MCF 10A (cell line): ENCODE results near the gene TM9SF4. TPM values are rescaled to one million over a fixed set of nuclear protein-coding genes. Genes with fewer than 3 reads are reported as not detected.

Source experiments
- BruUV-seq: library from RNA; stranded (reverse); fragments of 400-500 nt; replicated peaks from 2 replicates; lab custom pipeline; 2021; lab: Mats Ljungman, UMichigan
- CTCF ChIA-PET: fragments of 300-600 bp; sonication (Branson Sonifier 250); formaldehyde crosslinking; extraction: SDS; loops from one replicate; lab custom pipeline; 2021; ENCODE audit warnings: antibody characterized with exemption, inconsistent platforms; lab: Yijun Ruan, JAX
- POLR2A ChIA-PET: fragments of 300-600, 350-650 bp; sonication (Branson Sonifier 250); formaldehyde crosslinking; extraction: SDS; loops from one replicate; lab custom pipeline; 2020; ENCODE audit warnings: antibody characterized with exemption, inconsistent platforms; lab: Yijun Ruan, JAX
- DNase-seq: peaks from one replicate; pipeline ENCODE4 v3.0.0-alpha.2; 2018; ENCODE audit not compliant: unreplicated experiment
- H3K27ac Mint-ChIP-seq: one replicate; pipeline ENCODE4 v1.8.0; 2022; ENCODE audit warnings: mild to moderate bottlenecking, low read depth, mixed read lengths; ENCODE audit not compliant: unreplicated experiment
- H3K27me3 Mint-ChIP-seq: one replicate; pipeline ENCODE4 v1.8.0; 2022; ENCODE audit warnings: mixed read lengths; ENCODE audit not compliant: insufficient read depth, unreplicated experiment
- H3K36me3 Mint-ChIP-seq: one replicate; pipeline ENCODE4 v1.8.0; 2022; ENCODE audit warnings: mild to moderate bottlenecking, moderate library complexity, mixed read lengths; ENCODE audit not compliant: insufficient read depth, unreplicated experiment
- H3K4me1 Mint-ChIP-seq: one replicate; pipeline ENCODE4 v1.8.0; 2022; ENCODE audit warnings: mixed read lengths; ENCODE audit not compliant: insufficient read depth, unreplicated experiment
- H3K4me3 Mint-ChIP-seq: one replicate; pipeline ENCODE4 v1.8.0; 2022; ENCODE audit warnings: mild to moderate bottlenecking, moderate library complexity, mixed read lengths; ENCODE audit not compliant: unreplicated experiment
- H3K9me3 Mint-ChIP-seq: one replicate; pipeline ENCODE4 v1.8.0; 2022; ENCODE audit warnings: mixed read lengths; ENCODE audit not compliant: unreplicated experiment
- CTCF ChIP-seq: fragments of 200-600 bp; IDR thresholded peaks from one replicate; pipeline ENCODE4 v1.8.0; 2022; ENCODE audit warnings: antibody characterized with exemption, mild to moderate bottlenecking; ENCODE audit not compliant: unreplicated experiment
- intact Hi-C: fragments of 100-400 bp; cut with micrococcal nuclease; formaldehyde crosslinking; loops from 2 replicates; pipeline ENCODE4 v1.14.1; 2022
- total RNA-seq: library from RNA; stranded (reverse); gene quantifications from 2 replicates; pipeline ENCODE4 v1.2.3, GENCODE V29; 2022

Gene TM9SF4
- total RNA-seq, 1 experiment from 2014 or later, result 52.3 TPM

- H3K4me1 Mint-ChIP-seq, result peaks cover 17% of the 10 kb centered on the region
- ChIA-PET CTCF (interaction anchor here (0.7 kb wide), 1 partner anchor 33 kb away, joined by 3 read pairs; no protein-coding TSS in a partner anchor), POLR2A (interaction anchor here (0.6 to 1.5 kb wide), 2 partner anchors 9 to 17 kb away, joined by 3 read pairs; no protein-coding TSS in a partner anchor)
- H3K27ac Mint-ChIP-seq, result no peak overlapping the region
- H3K4me3 Mint-ChIP-seq, result no peak overlapping the region
- H3K27me3 Mint-ChIP-seq, result no peaks in the 10 kb centered on the region
- BruUV-seq, result no TSS peak
- peaks cover 91% of the 10 kb centered on the region for H3K36me3 Mint-ChIP-seq
- no peaks in the 10 kb centered on the region for H3K9me3 Mint-ChIP-seq
- no peak for TF ChIP-seq CTCF
- intact Hi-C loops, result no loop called here
- no peak for DNase-seq
Observed at GRCh38 chr20:32158943-32159660, 49.6 kb downstream of the TM9SF4 start.

GRCh38 chr20:32159766-32160221 is 50.3 kb downstream of the TM9SF4 start:
- Mint-ChIP-seq H3K27me3 (no peaks in the 10 kb centered on the region), H3K4me3 (no peak overlapping the region), H3K36me3 (peaks cover 91% of the 10 kb centered on the region), H3K27ac (no peak overlapping the region), H3K4me1 (peaks cover 13% of the 10 kb centered on the region), H3K9me3 (no peaks in the 10 kb centered on the region)
- BruUV-seq, result no TSS peak
- TF ChIP-seq CTCF, result no peak
- ChIA-PET POLR2A (interaction anchor here (0.6 kb wide), 2 partner anchors 10 to 864 kb away, joined by 3 read pairs; no protein-coding TSS in a partner anchor), CTCF (interaction anchor here (0.6 kb wide), 2 partner anchors 23 to 625 kb away, joined by 3 read pairs; no protein-coding TSS in a partner anchor)
- intact Hi-C loops, result no loop called here
- DNase-seq, result no peak

GRCh38 chr20:32160341-32160740 is 50.8 kb downstream of the TM9SF4 start:
- ChIA-PET POLR2A (interaction anchor here (0.6 kb wide), 1 partner anchor 865 kb away, joined by 3 read pairs; no protein-coding TSS in a partner anchor), CTCF (interaction anchor here (0.6 kb wide), 2 partner anchors 625 to 1463 kb away, joined by 3 read pairs; no protein-coding TSS in a partner anchor)
- Mint-ChIP-seq H3K9me3 (no peaks in the 10 kb centered on the region), H3K36me3 (peaks cover 91% of the 10 kb centered on the region), H3K27me3 (no peaks in the 10 kb centered on the region), H3K27ac (no peak overlapping the region), H3K4me1 (peaks cover 7% of the 10 kb centered on the region), H3K4me3 (no peak overlapping the region)
- intact Hi-C loops, result no loop called here
- no peak for DNase-seq
- no TSS peak for BruUV-seq
- TF ChIP-seq CTCF, result no peak

- no peak overlapping the region for H3K27ac Mint-ChIP-seq
- no TSS peak for BruUV-seq
- H3K4me3 Mint-ChIP-seq, result no peak overlapping the region
- H3K36me3 Mint-ChIP-seq, result peaks cover 94% of the 10 kb centered on the region
- ChIA-PET POLR2A (no interaction called here), CTCF (interaction anchor here (0.6 to 0.7 kb wide), 3 partner anchors 16 to 255 kb away, joined by 3 read pairs; no protein-coding TSS in a partner anchor)
- H3K4me1 Mint-ChIP-seq, result no peaks in the 10 kb centered on the region
- H3K27me3 Mint-ChIP-seq, result no peaks in the 10 kb centered on the region
- intact Hi-C loops, result no loop called here
- no peak for TF ChIP-seq CTCF
- no peaks in the 10 kb centered on the region for H3K9me3 Mint-ChIP-seq
- DNase-seq, result no peak
Observed at GRCh38 chr20:32162351-32162750, 52.8 kb downstream of the TM9SF4 start.
